WTC11 (cell line): ENCODE data around the gene IGHMBP2.

ENCODE experiments used
- AFF4 ChIP-seq: sonication (generic); formaldehyde crosslinking; IDR thresholded peaks from 2 replicates; pipeline ENCODE4 v1.8.1; 2023; ENCODE audit warnings: mild to moderate bottlenecking, missing genetic modification reagents, borderline replicate concordance
- CREM ChIP-seq: sonication (generic); formaldehyde crosslinking; IDR thresholded peaks from 2 replicates; pipeline ENCODE4 v1.8.1; 2022; ENCODE audit warnings: mild to moderate bottlenecking, missing genetic modification reagents, moderate library complexity
- CTCF ChIP-seq: fragments of 200-600 bp; IDR thresholded peaks from 2 replicates; pipeline ENCODE4 v1.8.0; 2022; ENCODE audit warnings: antibody characterized with exemption
- ETV6 ChIP-seq: sonication (generic); formaldehyde crosslinking; IDR thresholded peaks from 2 replicates; pipeline ENCODE4 v1.8.1; 2022; ENCODE audit warnings: mild to moderate bottlenecking, missing genetic modification reagents
- STAT6 ChIP-seq: sonication (generic); formaldehyde crosslinking; conservative IDR thresholded peaks from 2 replicates; pipeline ENCODE4 v1.8.1; 2023; ENCODE audit warnings: mild to moderate bottlenecking, low read depth, missing genetic modification reagents, moderate library complexity
- TEAD4 ChIP-seq: sonication (generic); formaldehyde crosslinking; IDR thresholded peaks from 2 replicates; pipeline ENCODE4 v1.8.0; 2022; ENCODE audit warnings: mild to moderate bottlenecking, missing genetic modification reagents
- ZNF423 ChIP-seq: fragments of 250-450 bp; sonication (Bioruptor Pico); IDR thresholded peaks from 2 replicates; pipeline ENCODE4 v2.1.2; 2022; ENCODE audit warnings: mild to moderate bottlenecking, moderate library complexity

GRCh38 chr11:68966894-68967780, 63.4 kb downstream of the IGHMBP2 start:
- TF ChIP-seq CTCF (no peak), AFF4 (no peak), CREM (CRISPR knock-in tag) (no peak), STAT6 (no peak), ZNF423 (CRISPR knock-in tag) (no peak), ETV6 (CRISPR knock-in tag) (no peak), TEAD4 (CRISPR knock-in tag) (no peak)
